Sigmoid colon (tissue), 7 donors: Measurements from ENCODE around the gene OCIAD2. TPM values are rescaled to one million over a fixed set of nuclear protein-coding genes. Genes with fewer than 3 reads are reported as not detected.
"Not testable (repeated sequence)": the region's sequence is repeated elsewhere in the genome, so short reads cannot be mapped to it uniquely, and the experiment has no call there.

Experiments
- DNase-seq: peaks from one replicate; pipeline ENCODE4 v3.0.0-alpha.2; 2019
- H3K27ac ChIP-seq, 4 donors: fragments of 200-600 bp; sonication (generic); one replicate each; pipeline ENCODE4 v1.5.1; 2016 to 2019; ENCODE audit warnings: mild to moderate bottlenecking in 1 of 4
- H3K27me3 ChIP-seq, 3 donors: fragments of 200-600 bp; sonication (generic); one replicate each; pipeline ENCODE4 v1.5.1; 2019; ENCODE audit warnings: mild to moderate bottlenecking in 1 of 3
- H3K36me3 ChIP-seq, 4 donors: fragments of 200-600 bp; sonication (generic); one replicate each; pipeline ENCODE4 v1.5.1; 2016 to 2019
- H3K4me1 ChIP-seq, 4 donors: fragments of 200-600 bp; sonication (generic); one replicate each; pipeline ENCODE4 v1.5.1; 2017 to 2019
- H3K4me3 ChIP-seq, 4 donors: fragments of 200-600 bp; sonication (generic); one replicate each; pipeline ENCODE4 v1.5.1; 2017 to 2019; ENCODE audit warnings: mild to moderate bottlenecking in 2 of 4, moderate library complexity in 1 of 4
- H3K9me3 ChIP-seq, 4 donors: fragments of 200-600 bp in 3 of 4; sonication (generic) in 3 of 4; one replicate each; pipeline versions ENCODE4 v1.5.1 to v1.6.1; 2013 to 2019
- CTCF ChIP-seq, 4 experiments: fragments of 450-650 bp in 3 of 4; fragments of 200-600 bp in 1 of 4; IDR thresholded peaks; one replicate each; pipeline ENCODE4 v1.5.1; 2016 to 2019; ENCODE audit warnings: antibody characterized with exemption in 4 of 4, mild to moderate bottlenecking in 3 of 4, moderate library complexity in 2 of 4
- EP300 ChIP-seq, 4 donors: sonication (generic); formaldehyde crosslinking; IDR thresholded peaks; one replicate each; pipeline ENCODE4 v1.6.1; 2017; ENCODE audit warnings: antibody characterized with exemption in 4 of 4
- POLR2A ChIP-seq, 2 donors: fragments of 450-650 bp; IDR thresholded peaks; one replicate each; pipeline ENCODE4 v1.6.1; 2016; ENCODE audit warnings: antibody characterized with exemption in 2 of 2, mild to moderate bottlenecking in 2 of 2, moderate library complexity in 2 of 2
- POLR2AphosphoS5 ChIP-seq, 4 donors: sonication (generic); formaldehyde crosslinking; IDR thresholded peaks; one replicate each; pipeline ENCODE4 v1.6.1; 2017; ENCODE audit warnings: antibody characterized with exemption in 4 of 4
- WGBS, 2 donors: extraction: QIAGEN DNeasy Blood & Tissue Kit; methylation state at CpG; one replicate each; pipeline ENCODE4 v1.1.7; 2013; 5-methylcytosine and 5-hydroxymethylcytosine counted together
- intact Hi-C: fragments of 100-400 bp; cut with DNase I; formaldehyde crosslinking; loops from one replicate; pipeline ENCODE4 v1.15.1; 2023
- polyA plus RNA-seq, 3 donors: library from polyadenylated mRNA; stranded (reverse); fragments of 200-250 nt; gene quantifications; one replicate each; pipeline ENCODE4 v1.2.3, GENCODE V29; 2013
- total RNA-seq, 4 donors: library from RNA; depleted of rRNA; stranded (reverse); fragments of >200 nt; gene quantifications; one replicate each; pipeline ENCODE4 v1.1.0, GENCODE V29; 2016
- donor health status: healthy with polysubstance abuse.
- donor health status: Bipolar disorder and iron deficiency.
- donor health status: healthy.

OCIAD2 gene
- total and polyA plus RNA-seq, 7 donors: 7.1 to 188 (median 21.8) TPM

- Histone ChIP-seq H3K36me3 (no peaks in the 10 kb centered on the region), H3K9me3 (no peaks in the 10 kb centered on the region), H3K27ac (no peak overlapping the region), H3K27me3 (no peaks in the 10 kb centered on the region), H3K4me1 (peaks cover 0 to 13% (median 6%) of the 10 kb centered on the region in 4 donors), H3K4me3 (no peak overlapping the region)
- no peak for TF ChIP-seq CTCF (IDR thresholded peaks at IDR 0.05)
- no peak for TF ChIP-seq POLR2AphosphoS5 (IDR thresholded peaks at IDR 0.05)
- no peak for TF ChIP-seq POLR2A (IDR thresholded peaks at IDR 0.05)
- no peak for TF ChIP-seq EP300 (IDR thresholded peaks at IDR 0.05)
- no peak for DNase-seq
- WGBS, 2 donors: 85 to 92% methylated on average over 3 of the region's 3 CpGs
- intact Hi-C loops: no loop called here
Measured at GRCh38 chr4:48938831-48939230, 32.3 kb upstream of the OCIAD2 start.

- 23 to 67% methylated on average over 2 of the region's 2 CpGs for WGBS, 2 donors
- H3K27ac ChIP-seq: no peak overlapping the region
- H3K27me3 ChIP-seq: no peaks in the 10 kb centered on the region
- peaks cover 0 to 13% (median 6%) of the 10 kb centered on the region in 4 donors for H3K4me1 ChIP-seq
- intact Hi-C loops: no loop called here
- no peak overlapping the region for H3K4me3 ChIP-seq
- no peak for DNase-seq
- no peak for TF ChIP-seq EP300 (IDR thresholded peaks at IDR 0.05)
- TF ChIP-seq POLR2A (IDR thresholded peaks at IDR 0.05): no peak
- TF ChIP-seq POLR2AphosphoS5 (IDR thresholded peaks at IDR 0.05): no peak
- no peak for TF ChIP-seq CTCF (IDR thresholded peaks at IDR 0.05)
- no peaks in the 10 kb centered on the region for H3K9me3 ChIP-seq
- no peaks in the 10 kb centered on the region for H3K36me3 ChIP-seq
Measured at GRCh38 chr4:48937033-48937432, 30.5 kb upstream of the OCIAD2 start.

DNA sequence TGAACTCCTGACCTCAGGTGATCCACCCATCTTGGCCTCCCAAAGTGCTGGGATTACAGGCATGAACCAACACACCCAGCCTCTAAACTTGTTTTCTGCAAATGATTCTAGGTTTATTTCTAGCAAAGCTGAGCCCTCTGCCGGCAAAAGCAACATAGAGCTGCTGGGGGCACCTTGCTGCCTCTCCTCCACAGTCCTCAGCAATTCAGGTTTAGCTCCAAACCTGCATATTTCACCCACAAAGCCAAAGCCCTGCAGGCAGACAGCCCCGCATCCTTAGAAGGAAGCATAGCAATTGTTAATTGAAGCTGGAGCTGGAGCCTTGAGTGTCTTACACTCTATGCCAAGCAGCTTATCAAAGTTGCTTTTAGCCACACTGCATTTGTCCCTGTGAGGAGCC lies 24.9 kb upstream of the OCIAD2 start:
- no peaks in the 10 kb centered on the region for H3K4me1 ChIP-seq
- H3K36me3 ChIP-seq: no peaks in the 10 kb centered on the region
- no peaks in the 10 kb centered on the region for H3K9me3 ChIP-seq
- WGBS, 2 donors: 89 to 96% methylated on average over 2 of the region's 2 CpGs
- intact Hi-C loops: no loop called here
- H3K27ac ChIP-seq: no peak overlapping the region
- TF ChIP-seq POLR2AphosphoS5 (IDR thresholded peaks at IDR 0.05) (no peak), EP300 (IDR thresholded peaks at IDR 0.05) (no peak), CTCF (IDR thresholded peaks at IDR 0.05) (no peak), POLR2A (IDR thresholded peaks at IDR 0.05) (no peak)
- no peak for DNase-seq
- no peak overlapping the region for H3K4me3 ChIP-seq
- no peaks in the 10 kb centered on the region for H3K27me3 ChIP-seq

GRCh38 chr4:48930654-48931053 lies 24.1 kb upstream of the OCIAD2 start:
- 92 to 95% methylated on average over 4 of the region's 4 CpGs for WGBS, 2 donors
- no peak for DNase-seq

DNA sequence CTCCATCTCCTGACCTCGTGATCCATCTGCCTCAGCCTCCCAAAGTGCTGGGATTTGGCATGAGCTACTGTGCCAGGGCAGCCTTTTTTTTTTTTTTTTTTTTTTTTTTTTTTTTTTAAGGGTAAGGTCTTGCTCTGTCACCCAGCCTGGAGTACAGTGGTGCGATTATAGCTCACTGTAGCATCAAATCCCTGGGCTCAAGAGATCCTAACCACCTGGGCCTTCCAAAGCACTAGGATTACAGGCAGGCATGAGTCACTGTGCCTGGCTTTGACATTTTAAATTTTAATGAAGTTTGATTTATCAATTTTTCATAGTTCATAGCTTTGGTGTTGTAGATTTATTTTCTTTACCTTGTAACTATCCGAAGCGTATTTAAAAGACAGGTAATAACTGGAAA lies 17.8 kb upstream of the OCIAD2 start:
- no peak overlapping the region for H3K4me3 ChIP-seq
- H3K9me3 ChIP-seq: no peaks in the 10 kb centered on the region
- 97% methylated on average over 4 of the region's 4 CpGs for WGBS, 2 donors
- no peaks in the 10 kb centered on the region for H3K36me3 ChIP-seq
- H3K27ac ChIP-seq: no peak overlapping the region
- no peaks in the 10 kb centered on the region for H3K4me1 ChIP-seq
- TF ChIP-seq CTCF (IDR thresholded peaks at IDR 0.05) (no peak), EP300 (IDR thresholded peaks at IDR 0.05) (no peak), POLR2AphosphoS5 (IDR thresholded peaks at IDR 0.05) (no peak), POLR2A (IDR thresholded peaks at IDR 0.05) (no peak)
- no peaks in the 10 kb centered on the region for H3K27me3 ChIP-seq
- DNase-seq: no peak
- intact Hi-C loops: no loop called here

More at GRCh38 chr4:48930654-48931053, 24.1 kb upstream of the OCIAD2 start:
- Histone ChIP-seq H3K27ac (no peak overlapping the region), H3K9me3 (no peaks in the 10 kb centered on the region), H3K4me3 (no peak overlapping the region), H3K36me3 (no peaks in the 10 kb centered on the region), H3K4me1 (no peaks in the 10 kb centered on the region), H3K27me3 (no peaks in the 10 kb centered on the region)
- intact Hi-C loops: no loop called here
- no peak for TF ChIP-seq EP300 (IDR thresholded peaks at IDR 0.05)
- TF ChIP-seq POLR2A (IDR thresholded peaks at IDR 0.05): no peak

GRCh38 chr4:48923065-48923464 lies 16.5 kb upstream of the OCIAD2 start:
- H3K27me3 ChIP-seq, intact Hi-C loops, H3K27ac ChIP-seq, H3K36me3 ChIP-seq, H3K4me1 ChIP-seq, H3K4me3 ChIP-seq, H3K9me3 ChIP-seq, DNase-seq: not testable (repeated sequence)
- WGBS, 2 donors: 63 to 85% methylated on average over 6 to 7 of the region's 7 CpGs
